CD4-positive, alpha-beta T cell treated with Interleukin-4 for 4 hours (primary cell): ENCODE results near the gene FARP2.
"Not testable (repeated sequence)": the region's sequence is repeated elsewhere in the genome, so short reads cannot be mapped to it uniquely, and the experiment has no call there.

ENCODE experiments used
- DNase-seq: peaks from one replicate; pipeline ENCODE4 v3.0.0-alpha.2; 2020

Gene FARP2, protein sequence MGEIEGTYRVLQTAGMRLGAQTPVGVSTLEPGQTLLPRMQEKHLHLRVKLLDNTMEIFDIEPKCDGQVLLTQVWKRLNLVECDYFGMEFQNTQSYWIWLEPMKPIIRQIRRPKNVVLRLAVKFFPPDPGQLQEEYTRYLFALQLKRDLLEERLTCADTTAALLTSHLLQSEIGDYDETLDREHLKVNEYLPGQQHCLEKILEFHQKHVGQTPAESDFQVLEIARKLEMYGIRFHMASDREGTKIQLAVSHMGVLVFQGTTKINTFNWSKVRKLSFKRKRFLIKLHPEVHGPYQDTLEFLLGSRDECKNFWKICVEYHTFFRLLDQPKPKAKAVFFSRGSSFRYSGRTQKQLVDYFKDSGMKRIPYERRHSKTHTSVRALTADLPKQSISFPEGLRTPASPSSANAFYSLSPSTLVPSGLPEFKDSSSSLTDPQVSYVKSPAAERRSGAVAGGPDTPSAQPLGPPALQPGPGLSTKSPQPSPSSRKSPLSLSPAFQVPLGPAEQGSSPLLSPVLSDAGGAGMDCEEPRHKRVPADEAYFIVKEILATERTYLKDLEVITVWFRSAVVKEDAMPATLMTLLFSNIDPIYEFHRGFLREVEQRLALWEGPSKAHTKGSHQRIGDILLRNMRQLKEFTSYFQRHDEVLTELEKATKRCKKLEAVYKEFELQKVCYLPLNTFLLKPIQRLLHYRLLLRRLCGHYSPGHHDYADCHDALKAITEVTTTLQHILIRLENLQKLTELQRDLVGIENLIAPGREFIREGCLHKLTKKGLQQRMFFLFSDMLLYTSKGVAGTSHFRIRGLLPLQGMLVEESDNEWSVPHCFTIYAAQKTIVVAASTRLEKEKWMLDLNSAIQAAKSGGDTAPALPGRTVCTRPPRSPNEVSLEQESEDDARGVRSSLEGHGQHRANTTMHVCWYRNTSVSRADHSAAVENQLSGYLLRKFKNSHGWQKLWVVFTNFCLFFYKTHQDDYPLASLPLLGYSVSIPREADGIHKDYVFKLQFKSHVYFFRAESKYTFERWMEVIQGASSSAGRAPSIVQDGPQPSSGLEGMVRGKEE

DNA sequence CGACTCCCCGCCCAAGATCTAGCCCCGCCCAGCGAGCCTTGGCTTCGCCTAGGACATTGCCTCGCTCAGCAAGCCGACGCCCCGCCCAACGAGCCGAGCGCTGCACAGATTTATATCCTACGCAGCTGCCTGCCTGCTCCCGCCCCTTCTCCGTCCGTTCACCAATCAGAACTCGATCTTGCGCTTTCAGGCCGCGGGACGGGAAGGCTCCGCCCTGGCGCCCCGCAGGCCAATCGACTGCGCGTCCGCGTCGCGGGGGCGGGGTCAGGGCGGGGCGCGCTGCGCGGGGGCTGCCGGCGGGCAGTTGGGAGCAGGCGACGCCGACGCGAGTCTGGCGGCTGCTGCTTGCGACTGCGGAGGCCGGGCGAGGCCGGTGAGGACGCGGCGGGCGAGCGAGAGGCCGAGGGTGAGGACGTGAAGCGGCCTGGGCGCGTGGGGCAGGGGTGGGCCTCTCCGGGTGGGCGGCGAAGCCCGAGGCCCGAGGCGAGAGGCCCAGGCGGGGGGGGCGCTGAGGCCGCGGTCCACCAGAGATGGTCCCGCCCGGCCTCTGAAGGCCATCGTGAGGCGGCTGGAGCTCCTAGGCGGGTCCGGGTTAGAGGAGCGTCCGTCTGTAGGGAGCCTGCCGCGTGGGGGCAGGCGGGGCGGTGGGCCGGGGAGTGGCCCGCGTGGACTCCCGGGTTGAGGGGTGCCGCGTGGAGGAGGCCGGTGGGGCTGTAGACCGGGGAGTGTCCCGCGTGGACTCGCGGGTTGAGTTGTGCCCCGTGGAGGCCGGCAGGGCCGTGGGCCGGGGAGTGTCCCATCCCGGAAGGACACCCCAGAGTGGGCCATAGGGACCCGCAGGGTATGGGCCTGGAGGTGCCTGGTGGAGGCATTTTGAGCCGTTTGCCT, at the start of gene FARP2:
TSS of gene FARP2 (plus strand) at position 303 of the 888 bp plus-strand sequence. CDS start 16,823 bp downstream, outside the sequence.
- peak; percentile 97 for DNase-seq

DNA sequence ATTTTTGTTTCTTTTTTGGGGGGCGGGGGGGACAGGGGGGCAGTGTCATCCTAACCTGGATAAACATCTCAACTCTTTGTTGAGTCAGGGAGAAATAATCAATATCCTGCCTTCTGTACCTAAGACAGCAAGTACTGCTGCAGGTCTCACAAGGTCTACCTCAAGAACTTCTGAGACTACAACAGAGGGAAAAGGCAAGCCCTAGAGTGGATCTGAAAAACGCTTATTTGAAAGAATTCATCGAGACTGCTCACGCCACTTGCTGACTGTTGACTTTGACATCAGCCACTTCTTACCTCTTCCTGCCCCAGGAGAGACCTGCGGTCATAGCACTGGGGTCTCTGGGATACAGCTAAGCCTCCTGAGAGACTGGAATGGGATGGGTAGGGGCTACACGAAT, 49.0 kb upstream of the FARP2 start:
- DNase-seq = no peak

DNA sequence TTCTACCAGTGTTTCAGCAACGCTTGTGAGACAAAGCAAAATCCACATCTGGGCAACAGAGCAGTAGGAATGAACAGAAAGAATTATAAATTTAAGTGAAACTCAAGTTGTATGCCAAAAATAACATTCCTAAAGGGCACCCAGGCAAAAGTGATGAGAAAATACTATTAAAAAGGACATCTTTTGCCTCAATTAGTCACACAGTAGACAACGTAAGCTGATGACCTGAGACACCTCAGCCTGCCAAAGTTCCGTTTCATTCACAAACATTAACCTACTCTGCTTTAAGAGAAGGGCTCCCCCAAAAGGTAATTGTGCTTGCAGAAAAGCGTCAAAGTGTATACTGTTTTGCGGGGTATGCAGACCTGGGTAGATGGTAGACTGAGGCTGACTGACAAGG, 47.8 kb upstream of the FARP2 start:
- DNase-seq = no peak

DNA sequence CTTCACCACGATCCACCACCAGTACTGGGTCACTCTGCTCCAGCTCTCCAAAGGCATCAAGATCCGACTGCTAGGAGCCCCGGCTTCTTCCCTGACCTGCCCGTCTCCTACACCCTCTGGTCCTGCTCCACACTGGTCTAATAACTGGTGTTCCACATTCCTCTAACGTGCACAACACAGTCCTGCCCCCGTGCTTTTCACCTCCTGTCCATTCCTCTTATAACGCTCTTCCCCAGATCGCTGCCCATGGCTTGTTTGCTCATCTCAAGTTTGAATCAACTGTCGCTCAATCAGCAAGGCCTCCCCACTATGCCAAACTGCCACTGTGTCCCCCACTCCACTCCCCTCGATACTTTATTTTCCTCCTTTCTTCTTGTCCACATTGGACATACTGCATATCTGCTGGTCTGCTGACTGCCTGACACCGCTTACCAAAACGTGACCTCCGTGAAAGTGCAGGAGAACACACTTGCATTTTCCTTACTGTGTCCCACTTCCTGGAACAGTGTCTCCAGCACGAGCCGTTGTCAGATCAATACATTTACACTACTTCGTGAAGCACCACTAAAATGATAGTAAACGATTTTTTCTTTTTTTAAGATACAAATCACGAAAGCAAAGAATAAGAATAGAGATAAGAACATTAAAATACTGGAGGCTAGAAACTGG, 47.1 kb upstream of the FARP2 start:
- DNase-seq = no peak

DNA sequence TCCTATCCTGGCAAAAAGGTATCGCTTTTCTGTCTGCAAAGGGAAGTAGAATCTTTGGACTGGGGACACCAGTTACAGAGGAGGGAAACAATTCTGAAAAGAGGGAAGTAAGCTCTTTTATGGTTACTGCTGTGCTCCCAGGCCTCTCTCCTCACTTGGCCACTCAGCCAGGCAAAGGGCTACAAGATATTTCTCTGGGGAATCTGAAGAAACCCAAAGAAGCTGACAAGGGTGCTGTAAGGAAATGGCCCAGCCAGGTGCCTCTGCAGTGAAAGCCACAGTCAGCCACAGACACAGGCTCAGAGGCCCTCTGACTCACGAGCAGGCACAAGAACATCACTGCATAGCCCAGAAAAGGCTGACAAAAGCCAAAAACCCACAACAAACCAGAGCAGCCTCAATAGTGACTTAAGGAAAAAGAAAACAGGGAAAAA, 46.4 kb upstream of the FARP2 start:
- peak; percentile 80 for DNase-seq

DNA sequence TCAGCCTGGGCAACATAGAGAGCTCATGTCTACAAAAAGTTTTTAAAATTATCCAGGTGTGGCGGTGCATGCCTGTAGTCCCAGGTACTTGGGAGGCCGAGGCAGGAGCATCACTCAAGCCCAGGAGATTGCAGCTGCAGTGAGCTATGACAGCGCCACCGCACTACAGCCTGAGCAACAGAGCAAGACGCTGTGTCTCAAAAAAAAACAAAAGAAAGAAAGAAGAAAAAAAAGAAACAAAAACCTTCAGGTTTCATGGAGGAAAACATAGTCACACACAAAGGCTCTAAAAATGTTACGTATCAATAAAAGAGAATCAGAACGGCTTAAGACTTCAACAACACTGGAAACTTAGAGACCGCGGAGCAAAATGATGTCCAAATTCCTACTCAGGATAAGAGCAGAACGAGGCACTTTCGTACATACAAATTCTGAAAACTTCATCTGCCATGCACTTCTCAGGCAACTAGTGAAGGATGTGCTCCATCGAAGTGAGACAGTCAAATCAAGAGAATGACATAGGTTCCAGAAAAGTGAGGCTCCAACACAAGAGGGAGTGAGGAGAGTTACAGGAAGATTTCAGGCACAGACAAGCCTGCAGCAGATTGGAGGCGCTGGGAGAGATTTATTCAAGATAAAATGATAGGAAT, 45.0 kb upstream of the FARP2 start:
- DNase-seq = no peak

DNA sequence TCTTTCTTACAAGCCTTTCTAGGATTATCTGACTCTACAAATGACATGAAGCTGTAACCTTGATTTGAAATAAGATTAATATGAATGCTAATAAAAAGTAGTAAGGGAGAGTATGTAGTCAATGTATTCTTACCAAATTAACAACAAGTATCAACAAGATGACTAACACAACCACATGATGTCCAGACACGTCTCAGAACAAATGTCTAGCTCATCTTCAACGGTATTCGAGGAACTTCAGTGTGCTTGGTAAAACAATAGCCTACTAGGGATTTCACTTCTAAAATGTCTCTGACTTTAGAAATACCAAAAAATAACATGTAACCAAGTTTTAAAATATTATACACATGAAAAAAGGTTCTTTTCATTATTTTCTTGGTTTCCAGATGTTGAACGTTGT, 44.0 kb upstream of the FARP2 start:
- peak; percentile 15 for DNase-seq

DNA sequence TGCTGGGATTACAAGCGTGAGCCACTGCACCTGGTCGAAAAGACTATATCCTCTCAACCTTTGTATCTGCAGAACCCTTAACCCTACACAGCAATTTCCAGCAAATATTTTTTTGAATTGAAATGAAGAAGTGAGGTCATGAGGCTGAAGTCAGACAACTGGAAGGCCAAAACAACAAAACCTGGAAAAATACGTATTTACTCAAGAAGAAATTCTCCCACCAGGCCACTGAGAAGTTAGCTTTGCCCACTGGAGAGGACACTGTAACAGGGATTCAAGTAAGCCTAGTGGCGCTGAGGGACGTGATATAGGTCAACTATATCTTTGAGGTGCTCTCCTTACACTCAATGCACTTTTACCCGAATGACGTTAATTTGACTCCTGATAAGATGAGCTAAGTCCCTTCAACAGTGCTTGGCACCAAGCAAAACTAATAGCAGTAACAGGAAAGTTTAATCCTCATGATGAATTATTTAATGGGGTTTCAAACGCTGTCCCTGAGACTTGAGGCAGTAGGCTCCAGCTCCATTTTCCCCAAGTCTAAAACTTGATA, 42.5 kb upstream of the FARP2 start:
- DNase-seq = no peak

DNA sequence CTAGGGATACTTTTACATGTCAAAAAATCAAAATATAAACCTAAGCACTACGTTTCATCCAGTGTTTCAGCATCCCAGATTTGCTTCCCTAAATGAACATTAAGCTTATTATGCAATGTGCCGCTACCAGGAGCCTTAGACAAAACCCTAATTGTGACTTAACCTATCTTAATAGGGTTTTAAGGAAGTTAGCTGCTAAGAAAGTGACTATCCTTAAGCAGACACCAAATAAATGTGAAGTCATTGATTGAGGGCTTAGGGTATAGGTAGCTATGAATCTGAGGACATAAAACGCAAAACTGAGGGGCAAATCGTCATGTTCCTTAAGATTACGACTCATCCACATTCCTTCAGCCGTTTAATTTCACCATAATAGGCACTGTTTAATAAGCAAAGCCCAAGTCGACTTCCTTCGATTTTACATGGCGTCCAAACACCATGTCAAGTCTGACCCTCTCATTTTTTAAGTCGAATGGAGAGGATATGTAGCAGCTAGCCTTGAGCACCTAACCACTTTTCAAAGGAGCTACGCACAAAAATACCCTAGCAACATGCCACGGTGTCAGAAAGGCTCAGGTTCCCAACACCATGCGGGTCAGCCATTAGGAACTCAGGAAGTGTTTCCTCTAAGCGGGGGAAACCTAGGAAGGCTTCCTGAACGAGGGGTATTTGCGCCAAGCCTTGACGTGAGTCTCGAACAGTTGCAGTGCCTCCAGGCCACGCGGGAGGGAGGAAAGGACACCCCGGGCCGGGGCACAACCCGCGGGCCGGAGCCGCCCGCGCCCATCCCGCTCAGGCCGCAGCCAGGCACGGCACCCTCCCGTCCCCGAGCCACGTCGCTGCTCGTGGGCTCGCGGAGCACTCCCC, 41.6 kb upstream of the FARP2 start:
- no peak for DNase-seq

DNA sequence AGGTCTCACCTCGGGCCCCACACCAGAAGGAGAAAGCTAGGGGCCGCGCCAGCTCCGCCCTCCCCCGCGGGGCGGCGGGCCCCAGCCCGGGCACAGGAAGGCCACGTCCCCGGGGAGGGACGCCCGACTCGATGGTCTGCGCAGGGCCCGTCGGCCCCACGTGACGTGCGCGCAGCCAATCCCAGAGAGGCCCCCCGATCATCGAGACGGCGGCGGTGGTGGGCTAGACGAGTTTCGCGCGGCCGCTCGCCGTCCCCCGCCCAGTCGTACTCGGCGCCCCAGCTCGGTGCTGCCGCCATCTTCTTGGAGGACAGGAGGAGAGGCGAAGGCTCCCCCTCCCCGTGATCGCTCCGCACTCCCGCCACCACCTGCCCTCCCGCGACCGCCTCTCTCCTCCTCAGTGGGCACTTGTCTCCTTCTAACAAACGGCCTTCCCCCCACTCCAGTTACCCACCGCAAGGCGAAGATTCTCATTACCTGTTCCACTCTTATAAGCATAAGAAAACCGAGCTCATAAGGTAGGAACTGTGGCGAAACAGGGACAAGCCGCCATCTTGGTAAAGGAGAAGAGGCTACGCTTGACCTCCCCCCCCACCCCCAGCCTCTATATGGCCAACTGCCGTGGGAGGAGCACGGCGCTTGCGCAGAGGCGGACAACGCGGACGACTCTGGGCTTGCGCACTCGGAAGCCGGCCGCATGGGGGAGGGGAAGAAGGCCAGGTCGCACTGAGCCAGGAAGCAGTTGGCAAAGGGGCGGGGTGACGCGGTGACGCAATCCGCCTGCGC, 40.8 kb upstream of the FARP2 start, which contains the start of gene HDLBP:
TSS of gene HDLBP (minus strand) at position 580 of the 786 bp plus-strand sequence. CDS start 48,803 bp downstream, outside the sequence.
- DNase-seq = peak; percentile 99

DNA sequence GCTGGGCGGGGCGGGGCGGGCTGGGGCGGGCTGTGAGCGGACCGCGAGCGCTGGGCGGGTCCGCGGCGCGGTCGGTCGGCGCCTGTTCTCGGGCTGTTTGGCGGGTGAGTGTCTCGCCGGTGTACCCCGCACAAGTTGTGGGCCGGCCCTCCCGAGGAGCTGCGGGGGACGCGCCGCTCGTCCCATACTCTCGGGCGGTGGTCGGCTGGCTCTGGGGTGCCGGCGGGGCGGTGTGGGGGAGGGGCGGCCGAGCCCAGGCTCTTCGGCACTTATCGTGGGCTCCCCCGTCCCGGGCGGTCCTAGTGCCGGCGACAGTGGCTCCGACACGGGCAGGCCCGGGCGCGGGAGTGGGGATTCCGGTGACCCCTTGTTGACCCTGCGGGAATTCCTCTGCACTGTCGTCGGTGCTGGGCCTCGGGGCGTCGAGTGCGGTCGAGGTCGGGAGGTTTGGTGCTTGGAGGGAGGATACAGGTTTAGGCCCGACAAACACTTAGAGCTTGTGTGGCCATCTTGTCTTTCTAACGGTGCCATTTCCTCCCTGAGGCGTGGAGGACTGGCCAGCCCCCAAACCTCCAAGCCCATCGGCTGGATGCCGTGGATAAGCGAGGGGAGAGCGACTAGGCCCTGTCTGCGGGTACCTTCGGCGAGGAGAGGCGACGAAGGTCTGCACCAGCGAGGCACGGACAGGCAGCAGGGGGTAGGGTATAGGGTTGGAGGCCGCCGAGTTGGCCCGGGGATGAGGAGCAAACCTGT, 40.0 kb upstream of the FARP2 start, which contains the start of gene SEPTIN2:
TSS of gene SEPTIN2 (plus strand) at position 47 of the 753 bp plus-strand sequence. CDS start 8,308 bp downstream, outside the sequence.
- DNase-seq = peak; percentile 65

DNA sequence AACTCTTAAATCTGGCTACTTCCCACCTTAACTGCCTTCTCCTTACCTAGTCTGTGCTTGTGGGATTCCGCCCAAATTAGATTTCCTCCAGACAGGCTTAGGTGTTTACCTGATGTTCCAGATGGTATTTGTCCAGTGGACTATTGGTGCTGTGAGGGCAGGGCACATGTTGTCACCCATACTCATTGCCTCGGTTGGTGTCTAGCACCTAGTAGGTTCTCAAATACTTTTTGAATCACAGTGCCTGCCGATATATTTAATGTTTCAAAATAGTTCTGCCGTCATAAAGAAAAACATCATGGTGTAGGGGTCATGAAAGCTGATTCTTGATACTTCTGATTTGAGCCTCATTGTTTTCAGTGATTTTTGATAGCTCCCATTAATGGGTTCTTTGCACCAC, 39.3 kb upstream of the FARP2 start:
- DNase-seq = no peak

DNA sequence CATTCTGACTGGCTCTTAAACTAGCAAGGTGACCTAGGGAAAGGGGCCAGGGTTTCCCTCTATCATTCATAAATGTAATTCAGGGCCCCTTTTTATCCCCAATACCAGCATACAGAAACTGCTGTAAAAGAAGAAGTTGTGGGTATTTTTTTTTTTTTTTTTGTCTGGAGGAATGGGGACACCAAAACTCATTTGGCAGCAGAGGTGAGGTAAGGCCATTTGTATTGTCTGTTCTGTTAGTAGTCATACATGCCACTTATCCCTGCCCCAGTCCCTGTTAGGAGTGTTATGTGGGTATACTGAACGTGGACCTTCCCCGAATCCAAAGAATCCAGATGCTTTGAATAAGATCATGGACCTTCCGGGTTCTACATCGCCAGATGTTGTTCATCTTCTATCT, 38.7 kb upstream of the FARP2 start:
- DNase-seq = no peak

DNA sequence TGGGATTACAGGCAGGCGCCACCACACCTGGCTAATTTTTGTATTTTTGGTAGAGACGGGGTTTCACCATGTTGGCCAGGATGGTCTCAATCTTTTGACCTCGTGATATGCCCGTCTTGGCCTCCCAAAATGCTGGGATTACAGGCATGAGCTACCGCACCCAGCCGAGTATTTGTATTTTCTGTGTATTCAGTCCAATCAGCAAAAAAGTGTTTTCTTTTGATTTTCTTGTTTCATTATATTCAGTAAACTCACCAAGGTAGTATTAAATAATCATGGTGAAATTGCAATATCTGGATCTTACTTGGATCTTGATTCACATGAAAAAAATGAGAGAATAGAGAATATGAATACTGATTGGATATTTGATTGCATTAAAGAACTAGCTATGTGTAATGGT, 37.3 kb upstream of the FARP2 start:
- not testable (repeated sequence) for DNase-seq

DNA sequence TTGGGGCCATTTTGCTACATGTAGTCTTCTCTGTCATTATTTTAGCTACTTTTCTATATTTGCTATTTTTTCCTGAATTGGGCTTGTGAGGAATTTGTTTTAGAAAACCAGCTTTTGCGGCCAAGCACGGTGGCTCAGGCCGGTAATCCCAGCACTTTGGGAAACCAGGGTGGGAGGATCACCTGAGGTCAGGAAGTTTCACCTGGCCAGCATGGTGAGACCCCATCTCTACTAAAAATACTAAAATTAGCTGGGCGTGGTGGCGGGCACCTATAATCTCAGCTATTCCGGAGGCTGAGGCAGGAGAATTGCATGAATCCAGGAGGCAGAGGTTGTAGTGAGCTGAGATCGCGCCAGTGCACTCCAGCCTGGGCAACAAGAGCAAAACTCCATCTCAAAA, 35.7 kb upstream of the FARP2 start:
- DNase-seq = no peak

DNA sequence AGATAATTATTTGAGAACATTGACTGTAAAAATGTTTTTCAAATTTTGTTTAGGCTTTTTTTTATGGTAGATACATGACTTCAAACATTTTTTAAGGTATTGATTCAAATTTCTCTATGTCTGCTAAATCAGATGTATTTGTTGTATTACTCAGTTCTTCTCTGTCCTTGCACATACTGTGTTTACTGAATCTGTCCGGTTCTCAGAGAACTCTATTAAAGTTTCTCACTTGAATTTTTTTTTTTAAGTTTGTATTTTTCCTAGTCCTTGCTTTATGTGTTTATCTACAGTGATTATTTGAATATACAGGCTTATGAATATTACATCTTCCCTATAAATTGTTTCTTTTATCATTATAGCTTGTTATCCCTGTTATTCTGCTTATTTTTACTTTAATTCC, 35.1 kb upstream of the FARP2 start:
- DNase-seq = no peak

DNA sequence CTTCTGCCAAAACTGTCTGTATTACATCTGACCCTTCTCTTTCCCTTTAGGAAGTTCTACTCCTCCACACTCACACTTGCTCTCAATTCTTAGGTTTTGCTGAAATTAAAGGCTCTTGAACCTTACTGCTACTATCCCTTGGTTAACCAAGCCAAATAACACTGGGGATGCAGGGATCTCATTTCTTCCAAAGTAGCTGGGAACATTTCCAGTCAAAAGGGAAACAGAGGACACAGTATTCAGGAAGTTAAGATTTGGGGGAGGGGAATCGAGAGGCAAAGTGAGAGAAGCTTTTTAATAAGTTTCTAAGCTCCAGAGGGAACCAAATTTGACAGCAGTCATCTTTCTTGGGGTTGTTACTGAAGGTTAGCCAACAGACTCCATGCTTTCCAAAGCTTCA, 34.2 kb upstream of the FARP2 start:
- no peak for DNase-seq

DNA sequence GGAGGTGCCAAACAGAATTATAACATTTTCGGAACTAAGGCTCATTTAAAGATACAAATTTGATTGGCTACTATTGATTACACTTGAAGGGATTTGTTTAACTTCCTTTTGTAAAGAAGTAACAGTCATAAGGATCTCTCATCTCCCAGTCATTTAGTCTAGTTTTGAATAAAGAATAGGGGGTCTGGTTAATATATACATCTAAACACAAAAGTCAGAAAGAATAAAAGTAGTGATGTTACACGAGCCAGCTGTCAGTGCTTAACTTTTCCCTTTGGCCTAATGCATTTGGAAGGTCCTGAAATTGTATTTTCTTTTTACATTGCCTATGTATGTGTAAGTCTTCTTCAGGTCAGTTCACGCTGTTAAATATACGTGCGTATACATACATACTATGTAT, 32.3 kb upstream of the FARP2 start:
- no peak for DNase-seq
